HEK293T (cell line): ENCODE measurements around the gene CLIC5.

Experiments used
- ARNT ChIP-seq: fragments of 450-650 bp; IDR thresholded peaks from 2 replicates; pipeline ENCODE4 v1.6.1; 2017; ENCODE audit warnings: mild to moderate bottlenecking
- FOXK2 ChIP-seq: fragments of 450-650 bp; IDR thresholded peaks from 2 replicates; pipeline ENCODE4 v1.6.1; 2016; ENCODE audit warnings: mild to moderate bottlenecking
- FOXM1 ChIP-seq: fragments of 450-650 bp; IDR thresholded peaks from 2 replicates; pipeline ENCODE4 v1.6.1; 2017; ENCODE audit warnings: mild to moderate bottlenecking, borderline replicate concordance
- L3MBTL2 ChIP-seq: fragments of 450-650 bp; conservative IDR thresholded peaks from 2 replicates; pipeline ENCODE4 v1.6.1; 2016; ENCODE audit warnings: mild to moderate bottlenecking
- SP1 ChIP-seq: fragments of 450-650 bp; IDR thresholded peaks from 2 replicates; pipeline ENCODE4 v1.6.1; 2017
- TARDBP ChIP-seq: fragments of 450-650 bp; IDR thresholded peaks from 2 replicates; pipeline ENCODE4 v1.6.1; 2016
- TF ChIP-seq, protein P1 (sequence below): fragments of 450-650 bp; IDR thresholded peaks from 2 replicates; pipeline ENCODE4 v1.6.1; 2016

GRCh38 chr6:45959534-45960145 is 56.0 kb downstream of the CLIC5 start:
- TF ChIP-seq L3MBTL2 (no peak), FOXM1 (no peak), TARDBP (no peak), ARNT (no peak), SP1 (no peak), FOXK2 (no peak)
- TF ChIP-seq, protein P1, sequence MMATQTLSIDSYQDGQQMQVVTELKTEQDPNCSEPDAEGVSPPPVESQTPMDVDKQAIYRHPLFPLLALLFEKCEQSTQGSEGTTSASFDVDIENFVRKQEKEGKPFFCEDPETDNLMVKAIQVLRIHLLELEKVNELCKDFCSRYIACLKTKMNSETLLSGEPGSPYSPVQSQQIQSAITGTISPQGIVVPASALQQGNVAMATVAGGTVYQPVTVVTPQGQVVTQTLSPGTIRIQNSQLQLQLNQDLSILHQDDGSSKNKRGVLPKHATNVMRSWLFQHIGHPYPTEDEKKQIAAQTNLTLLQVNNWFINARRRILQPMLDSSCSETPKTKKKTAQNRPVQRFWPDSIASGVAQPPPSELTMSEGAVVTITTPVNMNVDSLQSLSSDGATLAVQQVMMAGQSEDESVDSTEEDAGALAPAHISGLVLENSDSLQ, result no peak
